Measurements from ENCODE around the gene MAGI2. TPM values are rescaled to one million over a fixed set of nuclear protein-coding genes. Genes with fewer than 3 reads are reported as not detected.

Gene MAGI2
- polyA plus RNA-seq, 1 experiment = 0.81 TPM

DNA sequence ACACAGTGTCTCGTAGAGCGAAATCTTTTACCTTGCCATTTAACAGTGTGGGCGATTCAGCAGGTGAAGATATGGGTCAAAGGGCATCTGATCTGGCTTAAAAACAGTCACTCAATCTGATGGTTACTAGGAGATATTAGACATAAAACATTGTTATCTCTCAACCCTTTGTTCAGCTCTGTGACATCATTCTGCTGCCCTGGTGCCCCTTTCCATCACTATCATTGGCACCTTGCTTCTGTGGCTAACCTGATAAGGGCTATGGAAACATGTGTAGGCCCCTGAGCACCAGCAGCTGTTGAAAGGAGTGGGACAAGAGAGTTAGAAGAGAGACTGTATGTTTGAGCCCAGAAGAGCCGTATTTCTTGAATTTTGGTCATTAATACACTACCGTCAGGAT lies 1004.6 kb downstream of the MAGI2 start:
- Histone ChIP-seq H3K36me3 (ENCODE audit: control insufficient read depth, insufficient read depth, low read length) (no peaks in the 10 kb centered on the region), H3K27me3 (ENCODE audit: control insufficient read depth, insufficient read depth, low read length) (no peaks in the 10 kb centered on the region), H3K4me3 (ENCODE audit: low read depth, low read length) (no peak overlapping the region)
- TF ChIP-seq, protein P1, sequence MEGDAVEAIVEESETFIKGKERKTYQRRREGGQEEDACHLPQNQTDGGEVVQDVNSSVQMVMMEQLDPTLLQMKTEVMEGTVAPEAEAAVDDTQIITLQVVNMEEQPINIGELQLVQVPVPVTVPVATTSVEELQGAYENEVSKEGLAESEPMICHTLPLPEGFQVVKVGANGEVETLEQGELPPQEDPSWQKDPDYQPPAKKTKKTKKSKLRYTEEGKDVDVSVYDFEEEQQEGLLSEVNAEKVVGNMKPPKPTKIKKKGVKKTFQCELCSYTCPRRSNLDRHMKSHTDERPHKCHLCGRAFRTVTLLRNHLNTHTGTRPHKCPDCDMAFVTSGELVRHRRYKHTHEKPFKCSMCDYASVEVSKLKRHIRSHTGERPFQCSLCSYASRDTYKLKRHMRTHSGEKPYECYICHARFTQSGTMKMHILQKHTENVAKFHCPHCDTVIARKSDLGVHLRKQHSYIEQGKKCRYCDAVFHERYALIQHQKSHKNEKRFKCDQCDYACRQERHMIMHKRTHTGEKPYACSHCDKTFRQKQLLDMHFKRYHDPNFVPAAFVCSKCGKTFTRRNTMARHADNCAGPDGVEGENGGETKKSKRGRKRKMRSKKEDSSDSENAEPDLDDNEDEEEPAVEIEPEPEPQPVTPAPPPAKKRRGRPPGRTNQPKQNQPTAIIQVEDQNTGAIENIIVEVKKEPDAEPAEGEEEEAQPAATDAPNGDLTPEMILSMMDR (IDR thresholded peaks at IDR 0.05; ENCODE audit: insufficient read depth, low read depth, low read length) = no peak
- ChIA-PET POLR2A (no interaction called here), CTCF (no interaction called here)
- DNase-seq (ENCODE audit: low read depth) = no peak

DNA sequence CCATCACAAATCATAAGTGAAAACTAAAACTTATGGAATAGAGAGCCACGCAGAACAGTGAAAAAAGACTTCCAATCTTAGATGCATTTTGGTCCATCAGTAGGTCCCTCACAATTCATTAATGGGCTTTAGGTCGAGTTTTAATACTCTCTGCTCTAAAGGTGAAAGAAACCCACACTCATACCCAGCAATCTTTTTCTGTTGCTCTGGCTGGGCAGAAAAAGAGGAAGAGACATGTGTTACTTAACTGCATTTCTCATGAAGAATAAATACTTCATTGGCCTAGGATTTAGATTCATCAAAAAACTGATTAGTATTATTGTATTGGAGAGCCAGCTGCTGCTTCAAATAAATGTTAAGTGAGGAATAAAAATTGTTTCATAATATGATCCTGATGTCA lies 1009.2 kb downstream of the MAGI2 start:
- Histone ChIP-seq H3K4me3 (ENCODE audit: low read depth, low read length) (no peak overlapping the region), H3K36me3 (ENCODE audit: control insufficient read depth, insufficient read depth, low read length) (no peaks in the 10 kb centered on the region), H3K27me3 (ENCODE audit: control insufficient read depth, insufficient read depth, low read length) (no peaks in the 10 kb centered on the region)
- DNase-seq (ENCODE audit: low read depth) = no peak
- ChIA-PET POLR2A (no interaction called here), CTCF (no interaction called here)
- TF ChIP-seq, protein P1 (IDR thresholded peaks at IDR 0.05; ENCODE audit: insufficient read depth, low read depth, low read length) = no peak

DNA sequence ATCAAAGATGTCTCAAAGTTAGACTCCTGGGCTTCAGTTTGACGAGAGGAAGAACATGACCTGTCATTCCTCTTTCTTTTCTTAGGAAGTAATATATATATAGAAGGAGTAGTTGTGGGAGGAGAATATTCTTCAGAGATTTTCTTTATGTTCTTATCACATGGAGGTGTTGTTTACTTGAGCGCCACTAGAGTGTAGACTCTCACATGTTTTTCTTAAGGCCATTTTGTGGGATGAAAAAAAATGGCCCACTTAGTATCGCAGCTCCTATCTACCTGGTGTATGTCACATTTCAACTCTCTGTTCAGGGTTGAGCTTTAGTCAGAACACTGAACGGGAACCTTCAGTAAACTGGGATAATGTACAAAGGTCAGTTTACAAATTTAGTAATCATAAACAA lies 1009.7 kb downstream of the MAGI2 start:
- no peaks in the 10 kb centered on the region for H3K36me3 ChIP-seq (ENCODE audit: control insufficient read depth, insufficient read depth, low read length)
- POLR2A ChIA-PET = no interaction called here
- no peak for DNase-seq (ENCODE audit: low read depth)
- CTCF ChIA-PET = no interaction called here
- H3K4me3 ChIP-seq (ENCODE audit: low read depth, low read length) = no peak overlapping the region
- TF ChIP-seq, protein P1 (IDR thresholded peaks at IDR 0.05; ENCODE audit: insufficient read depth, low read depth, low read length) = no peak
- H3K27me3 ChIP-seq (ENCODE audit: control insufficient read depth, insufficient read depth, low read length) = no peaks in the 10 kb centered on the region

DNA sequence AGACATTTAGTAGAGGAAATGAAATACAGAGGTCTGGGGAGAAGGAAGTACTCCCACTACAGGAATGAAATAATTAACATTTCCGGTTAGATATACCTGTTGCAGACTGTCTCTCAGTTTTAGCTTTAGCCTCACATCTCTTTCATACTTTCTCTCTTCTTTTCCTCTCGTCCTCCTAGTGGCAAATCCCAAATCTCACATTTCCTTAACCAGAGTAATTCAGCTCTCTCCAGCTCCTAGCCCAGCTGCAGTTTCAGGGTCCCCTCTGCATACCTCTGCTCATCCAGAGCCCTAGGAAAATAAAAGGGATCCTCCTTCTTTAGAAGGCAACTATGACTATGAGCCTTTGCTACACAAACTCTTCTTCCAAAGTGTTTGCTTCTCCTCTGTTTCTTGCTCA lies 1011.7 kb downstream of the MAGI2 start:
- ChIA-PET POLR2A (no interaction called here), CTCF (no interaction called here)
- TF ChIP-seq, protein P1 (IDR thresholded peaks at IDR 0.05; ENCODE audit: insufficient read depth, low read depth, low read length) = no peak

DNA sequence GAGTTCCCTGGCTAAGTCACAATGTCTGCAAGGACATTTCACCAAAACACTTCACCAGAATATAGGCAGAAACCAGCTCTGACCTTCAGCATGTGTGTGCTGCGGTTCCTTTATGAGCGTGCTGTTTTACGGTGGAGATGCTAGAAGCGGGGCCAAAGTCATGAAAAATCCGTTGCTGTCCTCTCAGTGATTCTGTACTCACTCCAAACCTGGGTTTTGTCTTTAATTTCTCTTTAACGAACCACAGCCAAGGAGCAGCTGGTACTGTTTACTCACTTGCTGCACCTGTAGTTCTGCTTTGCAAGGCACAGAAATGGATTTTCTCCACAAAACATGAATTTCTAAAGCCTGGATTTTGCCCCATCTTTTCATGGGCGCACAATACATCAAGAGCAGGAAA lies 1015.0 kb downstream of the MAGI2 start:
- Histone ChIP-seq H3K4me3 (ENCODE audit: low read depth, low read length) (no peak overlapping the region), H3K36me3 (ENCODE audit: control insufficient read depth, insufficient read depth, low read length) (no peaks in the 10 kb centered on the region), H3K27me3 (ENCODE audit: control insufficient read depth, insufficient read depth, low read length) (no peaks in the 10 kb centered on the region)
- no peak for DNase-seq (ENCODE audit: low read depth)
- CTCF ChIA-PET = interaction anchor here (0.6 to 0.9 kb wide), 3 partner anchors 23 to 400 kb away, joined by 3 to 4 read pairs (median 3); no protein-coding TSS in a partner anchor
- TF ChIP-seq, protein P1 (IDR thresholded peaks at IDR 0.05; ENCODE audit: insufficient read depth, low read depth, low read length) = no peak
- POLR2A ChIA-PET = no interaction called here

More for the DNA sequence above, 1011.7 kb downstream of the MAGI2 start:
- no peak for DNase-seq (ENCODE audit: low read depth)
- no peaks in the 10 kb centered on the region for H3K27me3 ChIP-seq (ENCODE audit: control insufficient read depth, insufficient read depth, low read length)
- no peaks in the 10 kb centered on the region for H3K36me3 ChIP-seq (ENCODE audit: control insufficient read depth, insufficient read depth, low read length)
- no peak overlapping the region for H3K4me3 ChIP-seq (ENCODE audit: low read depth, low read length)

Data from BJ (cell line).